HG03095 (cell line): ENCODE results near the gene SMARCAD1.
A peak's percentile ranks its signal among the peaks of the same experiment; 100 is the strongest.
"Not testable (repeated sequence)": the region's sequence is repeated elsewhere in the genome, so short reads cannot be mapped to it uniquely, and the experiment has no call there.

Experiments used
- ATAC-seq: cut with Tn5 transposase; IDR thresholded peaks from one replicate; pipeline ENCODE4 v1.9.1; 2021; ENCODE audit warnings: moderate library complexity; ENCODE audit not compliant: unreplicated experiment

SMARCAD1 gene

GRCh38 chr4:94285666-94286065 is 78.0 kb downstream of the SMARCAD1 start:
- ATAC-seq: no peak

DNA sequence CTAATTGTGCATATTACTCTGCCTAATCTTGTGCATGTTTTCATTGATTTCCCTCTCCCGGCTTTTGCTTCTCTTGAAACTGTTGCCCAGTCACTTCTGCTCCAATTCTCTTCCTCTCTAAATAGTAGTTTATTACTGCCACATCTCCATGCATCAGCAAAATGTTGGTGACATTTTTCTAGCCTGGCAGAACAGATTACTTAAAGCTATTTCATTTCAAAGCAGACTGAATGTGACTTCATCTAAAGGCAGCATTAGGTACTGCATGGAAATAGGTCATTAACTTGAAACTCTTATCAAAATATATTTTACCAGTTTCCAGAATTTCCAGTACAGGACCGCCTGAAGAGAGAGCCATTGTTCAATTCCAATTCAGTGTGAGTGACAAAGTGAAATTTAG is 82.6 kb downstream of the SMARCAD1 start:
- no peak for ATAC-seq

GRCh38 chr4:94293981-94294380 is 86.3 kb downstream of the SMARCAD1 start:
- ATAC-seq: not testable (repeated sequence)

- ATAC-seq: not testable (repeated sequence)
These were observed 87.8 kb downstream of the SMARCAD1 start for GRCh38 chr4:94295473-94295872.

DNA sequence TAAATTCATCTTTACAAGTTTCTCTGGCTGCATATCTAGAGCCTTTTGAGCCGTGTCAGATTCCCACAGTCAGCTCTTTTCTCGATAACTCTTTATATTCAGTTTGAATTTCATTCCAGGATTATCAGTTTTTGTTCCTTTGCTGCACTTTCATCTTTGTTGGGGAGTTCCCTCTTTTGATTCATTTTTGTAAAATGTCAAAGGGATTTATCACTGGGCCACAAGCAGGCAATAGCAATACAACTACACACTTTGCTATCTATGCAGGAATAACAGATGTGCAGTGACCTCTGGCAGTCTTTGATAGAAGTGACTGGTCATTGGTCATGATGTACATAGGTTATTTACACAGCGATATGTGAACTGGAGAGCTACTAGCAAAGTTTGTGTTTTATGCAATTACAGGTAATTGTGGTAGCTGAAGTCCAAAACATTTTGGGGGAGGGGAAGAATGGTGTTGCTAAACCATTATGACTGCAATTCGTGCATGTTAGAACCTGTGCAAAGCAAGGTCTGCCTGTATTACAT is 91.1 kb downstream of the SMARCAD1 start:
- ATAC-seq: no peak

GRCh38 chr4:94302191-94302590 is 94.5 kb downstream of the SMARCAD1 start:
- ATAC-seq: no peak

- no peak for ATAC-seq
These were observed 96.8 kb downstream of the SMARCAD1 start for GRCh38 chr4:94304365-94304971.

- no peak for ATAC-seq
These were observed 98.0 kb downstream of the SMARCAD1 start for GRCh38 chr4:94305466-94306225.

DNA sequence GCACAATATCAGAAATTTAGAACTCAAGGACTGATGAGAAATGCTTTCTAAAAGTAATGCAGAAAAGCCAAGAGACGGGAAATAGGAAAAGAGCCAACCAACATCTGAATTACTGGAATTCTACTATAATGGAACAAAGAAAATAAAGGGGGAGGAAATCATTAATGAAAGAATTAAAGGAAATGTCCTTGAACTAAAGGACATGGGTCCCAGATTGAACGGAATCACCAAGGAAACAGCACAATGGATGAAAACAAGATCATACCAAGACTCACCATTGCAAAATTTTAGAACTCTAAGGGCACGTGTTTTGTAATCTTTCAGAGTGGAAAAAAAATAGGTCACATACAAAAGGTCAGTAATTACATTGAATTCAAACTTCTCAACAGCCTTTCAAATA is 99.0 kb downstream of the SMARCAD1 start:
- ATAC-seq: no peak

- no peak for ATAC-seq
These were observed 99.7 kb downstream of the SMARCAD1 start for GRCh38 chr4:94307231-94307871.

- ATAC-seq: not testable (repeated sequence)
These were observed 112.3 kb downstream of the SMARCAD1 start for GRCh38 chr4:94319927-94320326.

DNA sequence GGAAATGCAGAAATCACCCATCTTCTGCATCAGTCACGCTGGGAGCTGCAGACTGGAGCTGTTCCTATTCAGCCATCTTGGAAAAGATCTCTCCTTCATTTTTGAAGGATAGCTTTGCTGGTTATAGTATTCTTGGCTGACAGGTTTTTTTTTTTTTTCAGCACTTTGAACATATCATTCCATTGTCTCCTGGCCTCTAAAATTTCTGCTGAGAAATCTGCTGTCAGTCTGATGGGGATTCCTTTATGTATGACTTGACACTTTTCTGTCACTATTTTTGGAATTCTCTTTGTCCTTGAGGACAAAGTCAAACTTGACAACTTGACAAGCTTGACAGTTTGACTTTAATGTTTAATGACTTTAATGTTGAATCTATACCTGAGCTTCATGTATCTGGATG is 118.2 kb downstream of the SMARCAD1 start:
- no peak for ATAC-seq

GRCh38 chr4:94329933-94330332 is 122.3 kb downstream of the SMARCAD1 start:
- ATAC-seq: no peak

DNA sequence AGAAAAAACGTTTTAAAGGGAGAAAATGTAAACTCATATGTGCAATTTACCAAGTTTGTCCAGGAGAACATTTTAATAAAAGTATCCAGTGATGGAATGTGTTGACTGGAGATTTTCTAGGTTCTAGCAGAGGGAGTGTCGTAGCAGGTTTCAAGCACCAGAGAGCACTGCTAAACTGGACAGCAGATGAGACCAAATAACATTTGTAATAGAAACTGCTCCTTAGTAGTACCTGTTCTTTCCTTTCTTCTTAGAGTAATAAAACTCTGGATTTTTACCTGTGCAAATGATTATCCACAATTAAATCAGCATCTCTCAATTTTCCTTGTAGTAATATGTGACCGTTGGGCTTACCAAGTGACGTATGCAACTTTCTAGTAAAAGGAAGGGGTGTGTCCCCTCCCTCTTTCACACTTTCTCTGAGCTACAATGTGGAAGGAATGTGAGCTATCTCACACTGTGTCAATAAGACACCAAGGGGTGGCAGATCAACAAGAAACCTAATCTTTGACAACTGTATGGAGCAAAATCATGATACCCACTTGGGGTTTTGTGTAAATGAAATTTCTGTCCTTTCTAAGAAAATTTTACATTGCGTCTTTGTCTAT is 125.4 kb downstream of the SMARCAD1 start:
- no peak for ATAC-seq

GRCh38 chr4:94333866-94334265 is 126.2 kb downstream of the SMARCAD1 start:
- no peak for ATAC-seq

- no peak for ATAC-seq
These were observed 126.8 kb downstream of the SMARCAD1 start for GRCh38 chr4:94334476-94334875.

DNA sequence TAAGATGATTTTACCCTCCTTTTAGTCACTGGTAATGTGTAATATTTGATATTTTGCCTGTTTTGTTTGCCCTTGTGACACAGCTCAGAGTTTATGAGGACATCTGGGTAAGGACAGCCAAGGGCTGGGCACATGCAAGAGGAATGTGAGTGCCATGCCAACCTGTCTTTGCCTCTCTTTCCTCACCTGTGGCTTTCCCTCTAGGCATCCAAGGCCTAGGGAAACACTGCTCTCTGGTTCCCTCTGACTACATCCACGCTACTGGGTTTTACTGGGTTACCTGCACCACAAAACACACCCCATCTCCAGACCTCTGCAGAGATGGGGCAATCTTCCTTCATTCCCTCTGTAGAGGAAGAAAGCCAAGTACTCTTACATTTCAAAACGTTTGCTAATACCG is 127.3 kb downstream of the SMARCAD1 start:
- no peak for ATAC-seq

DNA sequence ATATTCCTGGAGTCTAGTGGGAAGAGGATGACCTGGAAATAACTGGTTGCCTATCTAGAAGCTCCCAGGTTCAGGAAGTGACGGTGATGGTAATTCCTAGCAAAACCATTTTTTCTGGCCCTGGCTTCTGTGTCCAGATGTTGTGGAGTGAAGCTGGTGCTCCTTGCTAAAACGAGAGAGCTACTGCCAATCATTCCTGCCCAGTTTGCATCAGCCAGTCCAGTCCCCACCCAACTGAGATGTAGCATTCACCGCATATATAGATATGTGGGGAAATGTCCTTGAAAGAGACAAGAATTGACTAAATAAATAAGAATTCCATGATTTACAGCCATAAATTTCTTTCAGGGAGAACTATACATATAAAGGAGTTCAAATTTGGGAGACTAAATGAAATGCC is 128.6 kb downstream of the SMARCAD1 start:
- ATAC-seq: no peak

- not testable (repeated sequence) for ATAC-seq
These were observed 129.1 kb downstream of the SMARCAD1 start for GRCh38 chr4:94336791-94337190.

GRCh38 chr4:94338681-94339351 is 131.2 kb downstream of the SMARCAD1 start:
- peak; percentile 82 for ATAC-seq

DNA sequence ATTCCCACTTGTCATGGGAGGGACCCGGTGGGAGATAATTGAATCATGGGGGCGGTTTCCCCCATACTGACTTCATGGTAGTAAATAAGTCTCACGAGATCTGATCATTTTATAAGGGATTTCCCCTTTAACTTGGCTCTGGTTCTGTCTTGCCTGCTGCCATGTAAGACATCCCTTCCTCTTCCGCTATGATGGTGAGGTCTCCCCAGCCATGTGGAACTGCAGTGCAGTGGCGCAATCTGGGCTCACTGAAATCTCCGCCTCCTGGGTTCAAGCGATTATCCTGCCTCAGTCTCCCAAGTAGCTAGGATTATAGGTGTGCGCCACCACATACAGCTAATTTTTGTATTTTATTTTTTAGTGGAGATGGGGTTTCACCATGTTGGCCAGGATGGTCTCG is 132.1 kb downstream of the SMARCAD1 start:
- no peak for ATAC-seq
